Lung microvascular endothelial cell (primary cell): ENCODE data around the gene CWH43. TPM values are rescaled to one million over a fixed set of nuclear protein-coding genes. Genes with fewer than 3 reads are reported as not detected.
"Not testable (repeated sequence)": the region's sequence is repeated elsewhere in the genome, so short reads cannot be mapped to it uniquely, and the experiment has no call there.

Source experiments
- DNase-seq, 2 donors: peaks; one replicate each; pipeline versions ENCODE4 v3.0.0 to v3.0.0-alpha.2; 2010; ENCODE audit warnings: low read depth in 2 of 2
- total RNA-seq: library from RNA; depleted of rRNA; stranded (reverse); fragments of >200 nt; gene quantifications from 2 replicates; pipeline ENCODE4 v1.2.1, GENCODE V29; 2014

The CWH43 gene
- total RNA-seq, 1 donor from 2014 or later: not detected

GRCh38 chr4:48974979-48975640 is 11.0 kb upstream of the CWH43 start:
- no peak for DNase-seq

GRCh38 chr4:48976041-48976440 is 10.0 kb upstream of the CWH43 start:
- no peak for DNase-seq

- peak in 1 of 2 donors; percentile 29 for DNase-seq
Measured at GRCh38 chr4:48979914-48980579, 6.0 kb upstream of the CWH43 start.

GRCh38 chr4:48984005-48984404 is 2.1 kb upstream of the CWH43 start:
- DNase-seq: not testable (repeated sequence)

- DNase-seq: no peak
Measured at GRCh38 chr4:48985602-48985975, 486 bp upstream of the CWH43 start.

GRCh38 chr4:48986654-48987164 is 634 bp downstream of the CWH43 start:
- DNase-seq: no peak

- DNase-seq: no peak
Measured at GRCh38 chr4:48989461-48990203, 3.6 kb downstream of the CWH43 start.

GRCh38 chr4:48991357-48991756 is 5.3 kb downstream of the CWH43 start:
- no peak for DNase-seq

- DNase-seq: no peak
Measured at GRCh38 chr4:48997962-48998361, 11.9 kb downstream of the CWH43 start.

GRCh38 chr4:48998440-48998839 is 12.4 kb downstream of the CWH43 start:
- DNase-seq: no peak

GRCh38 chr4:49000806-49001205 is 14.7 kb downstream of the CWH43 start:
- no peak for DNase-seq

GRCh38 chr4:49002931-49003330 is 16.9 kb downstream of the CWH43 start:
- DNase-seq: no peak

- DNase-seq: no peak
Measured at GRCh38 chr4:49018718-49019295, 32.7 kb downstream of the CWH43 start.

- DNase-seq: peak; percentile 34 to 47
Measured at GRCh38 chr4:49032440-49033161, 46.5 kb downstream of the CWH43 start.

- DNase-seq: no peak
Measured at GRCh38 chr4:49036528-49036927, 50.5 kb downstream of the CWH43 start.

- no peak for DNase-seq
Measured at GRCh38 chr4:49044270-49044669, 58.2 kb downstream of the CWH43 start.

- DNase-seq: no peak
Measured at GRCh38 chr4:49058306-49058705, 72.2 kb downstream of the CWH43 start.

GRCh38 chr4:49063670-49064069 is 77.6 kb downstream of the CWH43 start:
- DNase-seq: no peak

GRCh38 chr4:49072196-49072595 is 86.1 kb downstream of the CWH43 start:
- not testable (repeated sequence) for DNase-seq

- peak in 1 of 2 donors; percentile 35 for DNase-seq
Measured at GRCh38 chr4:49091883-49092282, 105.8 kb downstream of the CWH43 start.

- peak in 1 of 2 donors; percentile 45 for DNase-seq
Measured at GRCh38 chr4:49092608-49093135, 106.6 kb downstream of the CWH43 start.
